CD4-positive, alpha-beta T cell treated with Interleukin-10 for 1 hour (primary cell): Measurements from ENCODE around the gene EBF3.

ENCODE experiments used
- DNase-seq: peaks from one replicate; pipeline ENCODE4 v3.0.0-alpha.2; 2020

The EBF3 gene

DNA sequence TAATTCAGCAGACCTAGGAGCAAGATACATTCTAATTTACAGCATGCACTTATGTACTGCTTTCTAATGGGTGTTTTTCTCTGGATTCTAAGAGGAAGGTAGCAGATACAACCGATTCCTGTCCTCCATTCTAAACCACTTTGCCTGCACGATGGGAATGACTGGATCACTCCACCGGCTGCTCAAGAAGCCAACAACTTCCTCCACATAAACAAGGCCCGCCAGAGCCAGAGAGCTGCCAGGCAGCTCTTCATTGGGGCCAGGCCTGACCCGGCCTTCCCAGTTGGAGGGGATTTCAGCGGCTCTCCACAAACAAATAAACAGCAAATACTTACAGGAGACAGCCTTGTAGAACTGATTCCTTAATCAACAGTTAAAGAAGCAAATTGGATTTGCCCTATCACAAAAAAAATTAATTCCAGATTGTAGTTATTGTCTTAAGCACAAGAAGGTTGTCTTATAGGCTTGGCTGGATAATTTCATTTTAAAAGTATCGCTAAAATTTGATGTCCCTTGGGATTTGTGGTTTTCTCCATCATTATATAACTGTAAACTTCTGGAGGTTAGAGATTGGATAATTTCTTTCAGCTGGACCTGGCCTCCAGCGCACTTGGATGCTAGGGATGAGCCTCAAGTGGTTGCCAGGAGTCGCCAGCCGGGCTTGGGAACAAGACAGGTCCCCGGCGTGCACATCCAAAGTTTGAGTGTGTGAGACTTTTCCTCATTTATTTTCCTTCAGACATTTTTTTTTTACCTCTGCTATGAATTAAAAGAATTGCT is 20.9 kb downstream of the EBF3 start:
- no peak for DNase-seq

DNA sequence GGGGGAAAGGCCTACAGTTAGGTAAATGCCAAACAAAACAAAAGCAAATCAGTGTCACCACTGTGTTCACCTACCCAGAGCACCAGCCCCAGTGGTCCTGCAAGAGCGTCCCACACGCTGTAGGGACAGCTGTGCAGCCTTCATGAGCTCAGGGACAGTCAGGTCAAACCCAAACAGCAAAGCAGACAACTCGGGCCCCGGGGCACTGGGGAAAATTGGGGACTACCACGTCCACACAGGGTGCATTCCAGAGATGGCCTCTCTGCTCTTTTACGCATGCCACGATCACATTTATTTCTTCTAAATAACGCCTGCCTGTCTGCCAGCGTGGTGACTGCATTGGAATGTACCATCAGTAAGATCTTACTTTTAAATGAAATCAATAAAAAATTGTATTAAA is 21.7 kb downstream of the EBF3 start:
- DNase-seq = no peak

DNA sequence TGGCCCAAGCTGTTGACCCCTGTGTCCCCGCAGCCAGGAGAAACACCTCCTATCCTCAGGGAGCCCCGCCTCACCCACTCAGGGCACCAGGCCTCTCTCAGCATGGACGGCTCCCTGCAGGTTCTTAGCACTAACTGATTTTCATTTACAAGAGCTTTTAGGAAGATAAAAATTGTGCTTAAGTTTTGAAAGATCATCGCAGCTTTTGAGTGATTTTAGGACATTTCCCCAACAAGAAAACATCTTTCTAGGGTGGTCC is 22.1 kb downstream of the EBF3 start:
- DNase-seq = no peak

- DNase-seq = no peak
Measured at GRCh38 chr10:129941199-129942018, 22.7 kb downstream of the EBF3 start.

- no peak for DNase-seq
Measured at GRCh38 chr10:129940617-129941198, 23.4 kb downstream of the EBF3 start.

- DNase-seq = no peak
Measured at GRCh38 chr10:129939416-129940275, 24.4 kb downstream of the EBF3 start.

- DNase-seq = no peak
Measured at GRCh38 chr10:129938460-129938859, 25.6 kb downstream of the EBF3 start.

- no peak for DNase-seq
Measured at GRCh38 chr10:129937351-129937751, 26.7 kb downstream of the EBF3 start.

DNA sequence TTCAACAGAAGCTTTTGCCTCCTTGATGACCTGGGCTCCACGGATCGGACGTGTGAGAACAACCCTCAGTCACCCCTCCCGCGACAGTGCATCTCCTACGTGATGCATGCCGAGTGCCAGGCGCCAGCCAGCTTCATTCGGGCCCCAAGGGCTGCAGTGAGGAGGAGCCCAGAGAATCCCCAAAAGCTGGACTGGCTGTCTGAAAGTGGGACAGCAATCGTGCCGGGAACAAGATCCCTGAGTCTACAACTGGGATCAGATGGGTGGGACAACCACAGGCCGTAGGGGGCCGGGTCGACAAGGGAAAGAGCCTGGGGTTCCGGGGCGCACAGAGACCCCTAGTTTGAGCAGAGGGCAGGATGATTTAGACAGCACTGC is 27.2 kb downstream of the EBF3 start:
- no peak for DNase-seq

DNA sequence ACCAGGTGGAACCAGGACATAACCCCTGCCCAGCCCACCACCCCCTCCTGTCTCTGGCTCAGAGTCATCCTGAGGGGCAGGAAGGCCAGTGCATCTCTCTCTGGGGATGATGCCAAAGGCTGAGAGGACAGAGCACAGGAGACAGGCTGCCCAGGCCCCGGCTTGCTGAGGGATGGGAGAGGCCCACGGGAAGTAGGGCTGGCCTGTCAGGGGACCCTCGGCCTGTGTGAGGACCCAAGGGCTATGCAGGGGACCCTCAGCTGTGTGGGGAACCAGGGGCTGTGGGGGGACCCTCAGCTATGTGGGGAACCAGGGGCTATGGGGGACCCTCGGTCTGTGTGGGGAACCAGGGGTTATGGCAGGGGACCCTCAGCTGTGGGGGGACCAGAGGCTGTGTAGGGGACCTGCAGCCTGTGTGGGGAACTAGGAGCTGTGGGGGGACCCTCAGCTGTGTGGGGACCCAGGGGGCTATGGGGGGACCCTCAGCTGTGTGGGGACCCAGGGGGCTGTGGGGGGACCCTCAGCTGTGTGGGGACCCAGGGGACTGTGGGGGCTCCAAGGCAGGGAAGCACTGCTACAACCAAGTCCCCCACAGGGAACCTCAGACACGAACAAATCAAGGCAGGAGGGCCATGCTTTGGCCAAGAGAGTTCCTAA is 27.7 kb downstream of the EBF3 start:
- no peak for DNase-seq

GRCh38 chr10:129935867-129936152 is 28.3 kb downstream of the EBF3 start:
- no peak for DNase-seq

GRCh38 chr10:129935102-129935866 is 28.8 kb downstream of the EBF3 start:
- DNase-seq = no peak

- DNase-seq = no peak
Measured at GRCh38 chr10:129934196-129934925, 29.7 kb downstream of the EBF3 start.

DNA sequence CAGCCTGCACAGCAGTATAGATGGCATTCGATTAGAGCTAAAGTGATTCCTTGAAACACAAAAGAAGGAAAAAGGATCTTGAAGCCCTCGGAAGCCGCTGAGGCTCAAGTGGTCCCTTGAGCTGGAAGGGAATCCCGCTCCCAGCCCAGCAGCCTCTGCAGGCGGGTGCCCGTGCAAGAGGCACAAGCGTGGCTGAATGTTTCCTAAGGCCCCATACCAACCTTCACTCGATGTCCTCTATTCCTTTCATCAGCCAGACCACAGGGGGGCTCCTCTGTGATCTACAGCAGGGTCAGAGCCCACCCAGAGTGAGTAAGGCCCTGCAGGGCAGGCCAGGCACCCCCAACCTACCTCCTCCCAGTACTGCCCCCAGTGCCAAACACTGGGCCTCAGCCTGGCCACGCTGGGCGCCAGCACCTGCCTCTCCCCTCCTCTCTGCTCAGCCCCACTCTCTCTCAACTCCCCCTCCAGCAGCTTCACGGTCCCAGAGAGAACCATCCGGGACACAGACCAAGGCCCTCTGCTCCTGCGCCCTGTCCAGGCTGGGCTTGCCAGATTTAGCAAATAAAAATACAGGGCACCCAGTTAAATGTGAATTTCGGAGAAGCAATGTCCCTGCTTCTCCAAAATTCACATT is 30.5 kb downstream of the EBF3 start:
- no peak for DNase-seq

DNA sequence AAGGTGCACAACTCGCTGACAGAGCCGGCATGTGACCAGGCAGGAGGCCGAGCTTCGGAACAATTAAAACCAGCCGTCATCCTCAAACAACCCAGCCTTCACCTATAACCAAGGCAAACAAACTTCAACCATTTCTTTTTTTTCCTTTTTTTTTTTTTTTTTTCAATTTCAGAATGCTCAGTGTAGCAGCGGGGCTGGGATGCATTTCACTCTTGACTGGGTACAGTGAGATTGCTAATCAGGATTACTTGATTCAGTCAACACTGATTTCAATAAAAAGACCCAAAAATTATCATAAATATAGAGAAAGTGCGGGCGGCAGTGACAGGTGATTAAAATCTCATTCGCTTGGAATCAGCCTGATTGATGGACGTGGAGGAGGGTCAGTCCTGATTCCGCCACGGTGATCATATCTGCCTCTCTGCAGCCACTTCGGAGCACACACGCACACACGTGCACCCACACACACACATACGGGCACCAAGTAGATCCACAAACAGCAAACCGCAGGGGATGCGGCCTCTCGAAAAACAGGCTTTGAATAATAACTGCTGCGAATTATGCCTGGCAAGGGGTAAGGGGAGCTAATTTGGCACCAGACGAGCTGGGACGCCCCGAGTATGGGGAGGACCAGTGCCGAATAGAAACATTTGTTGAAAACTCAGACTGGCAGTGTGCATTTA is 31.2 kb downstream of the EBF3 start:
- no peak for DNase-seq

DNA sequence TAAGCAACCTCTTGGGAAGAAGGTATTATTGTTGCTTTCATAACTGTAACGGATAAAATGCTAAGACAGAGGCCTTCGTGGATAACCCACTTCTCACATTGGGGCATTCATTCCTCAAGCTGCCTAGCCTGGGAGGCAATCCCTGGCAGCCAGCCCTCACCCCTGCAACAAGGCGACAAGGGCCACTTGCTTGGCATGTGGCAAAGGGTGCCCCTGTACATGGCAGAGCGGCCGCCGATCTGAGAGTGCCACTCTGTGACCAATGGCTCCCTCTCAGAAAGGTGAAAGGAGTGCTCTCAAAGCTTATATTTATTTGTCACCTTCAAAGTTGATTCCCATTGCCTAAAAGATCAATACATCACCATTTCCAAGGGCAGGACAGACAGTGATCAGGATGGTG is 31.9 kb downstream of the EBF3 start:
- no peak for DNase-seq

- no peak for DNase-seq
Measured at GRCh38 chr10:129929343-129930292, 34.5 kb downstream of the EBF3 start.

- no peak for DNase-seq
Measured at GRCh38 chr10:129927351-129928120, 36.5 kb downstream of the EBF3 start.
